ENCODE measurements around the gene FMNL1. TPM values are rescaled to one million over a fixed set of nuclear protein-coding genes. Genes with fewer than 3 reads are reported as not detected.

Gene FMNL1
- polyA plus RNA-seq, 1 donor = 10.0 TPM

DNA sequence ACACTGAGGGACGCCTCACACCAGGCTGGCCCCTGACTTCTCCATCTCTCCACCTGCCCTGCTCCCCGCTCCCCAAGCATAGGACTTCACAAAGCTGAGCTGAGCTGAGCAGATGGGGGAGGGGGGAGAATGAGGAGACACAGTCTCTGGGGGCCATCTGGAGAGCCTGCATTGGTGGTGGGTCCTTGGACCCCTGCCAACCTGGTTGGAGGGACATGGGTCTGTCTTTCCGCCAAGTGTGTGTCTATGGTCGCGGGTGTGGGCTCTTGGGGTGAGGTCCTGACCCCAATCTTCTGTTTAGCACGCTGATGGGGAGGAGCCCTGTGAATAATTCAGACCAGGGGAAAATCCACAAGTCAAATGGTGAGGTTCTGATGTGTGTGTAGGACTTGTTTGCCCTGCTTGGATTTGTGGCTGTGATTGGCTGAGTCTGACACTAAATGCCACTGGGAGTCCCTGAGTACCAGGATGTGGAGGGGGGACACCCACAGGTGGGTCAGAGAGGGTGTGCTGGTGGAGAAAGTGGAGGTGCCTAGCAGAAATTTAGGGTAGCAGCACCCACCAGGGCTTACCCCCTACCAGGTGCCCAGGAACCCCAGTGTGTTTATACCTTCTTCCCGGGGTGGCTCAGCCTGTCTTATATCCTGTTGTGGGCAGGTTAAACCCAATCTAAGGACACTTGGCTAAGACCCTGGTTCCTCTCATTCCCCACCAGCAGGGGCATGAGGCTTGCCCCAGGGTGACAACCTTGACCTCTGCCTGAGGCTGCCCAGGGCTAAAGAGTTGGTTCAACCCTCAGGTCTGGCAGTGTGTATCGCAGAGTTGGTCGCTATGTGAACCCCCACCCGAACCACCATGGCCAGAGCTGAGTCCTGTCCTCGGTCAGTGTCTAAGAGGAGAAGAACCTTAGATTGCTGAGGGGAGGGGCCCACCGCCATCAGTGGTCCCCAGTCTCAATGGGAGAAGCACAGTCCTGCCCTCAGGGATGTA is 2.1 kb downstream of the FMNL1 start:
- no peak for DNase-seq

DNA sequence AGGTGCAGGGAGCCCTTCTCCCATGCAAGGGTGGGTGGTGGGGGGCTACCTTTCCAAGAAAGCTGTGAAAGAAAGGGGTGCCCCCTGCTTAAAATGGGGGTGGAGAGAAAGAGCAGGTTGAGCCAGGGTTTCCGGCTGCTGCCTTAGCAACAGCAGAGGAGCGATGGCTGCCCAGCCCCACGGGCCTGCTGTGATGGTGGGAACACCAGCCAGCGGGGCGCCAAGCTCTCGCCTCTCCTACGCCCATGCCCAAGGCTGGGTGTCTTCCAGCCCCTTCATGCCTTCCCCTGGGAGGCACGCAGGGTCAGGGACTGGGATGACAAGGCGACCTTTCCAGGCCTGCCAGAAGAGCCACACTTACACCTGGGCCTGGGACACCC is 3.0 kb downstream of the FMNL1 start:
- no peak for DNase-seq

DNA sequence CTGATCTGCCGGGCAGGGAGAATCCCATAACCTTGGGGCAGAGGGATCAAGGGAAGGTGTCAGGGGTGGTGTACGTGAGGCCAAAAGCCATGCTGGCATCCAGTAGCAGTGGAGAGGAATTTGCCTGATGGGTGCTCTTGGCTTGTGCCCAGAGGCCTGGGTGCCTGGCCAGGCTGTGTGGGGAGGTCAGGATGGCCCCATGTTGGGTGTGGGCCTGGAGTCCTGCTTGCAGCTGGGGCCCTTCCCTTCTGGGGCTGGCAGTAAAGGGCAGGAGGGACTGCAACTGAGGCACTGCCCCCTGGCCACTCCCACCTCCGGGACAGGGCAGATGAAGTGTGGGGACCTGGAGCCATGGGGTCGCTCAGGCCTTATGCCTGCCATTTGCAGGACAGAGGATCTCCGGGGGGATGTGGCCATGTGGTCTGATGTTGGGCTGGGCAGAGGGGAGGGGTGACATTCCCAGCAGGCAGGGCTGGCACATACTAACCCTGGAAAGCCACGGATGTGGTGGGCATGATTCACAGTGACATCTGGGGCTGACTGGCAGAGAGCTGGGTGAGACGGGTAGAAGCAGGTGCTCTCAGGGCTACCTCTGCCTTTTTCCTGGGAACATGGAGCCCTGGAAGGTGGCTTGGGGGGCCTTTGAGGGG is 3.5 kb downstream of the FMNL1 start:
- no peak for DNase-seq

DNA sequence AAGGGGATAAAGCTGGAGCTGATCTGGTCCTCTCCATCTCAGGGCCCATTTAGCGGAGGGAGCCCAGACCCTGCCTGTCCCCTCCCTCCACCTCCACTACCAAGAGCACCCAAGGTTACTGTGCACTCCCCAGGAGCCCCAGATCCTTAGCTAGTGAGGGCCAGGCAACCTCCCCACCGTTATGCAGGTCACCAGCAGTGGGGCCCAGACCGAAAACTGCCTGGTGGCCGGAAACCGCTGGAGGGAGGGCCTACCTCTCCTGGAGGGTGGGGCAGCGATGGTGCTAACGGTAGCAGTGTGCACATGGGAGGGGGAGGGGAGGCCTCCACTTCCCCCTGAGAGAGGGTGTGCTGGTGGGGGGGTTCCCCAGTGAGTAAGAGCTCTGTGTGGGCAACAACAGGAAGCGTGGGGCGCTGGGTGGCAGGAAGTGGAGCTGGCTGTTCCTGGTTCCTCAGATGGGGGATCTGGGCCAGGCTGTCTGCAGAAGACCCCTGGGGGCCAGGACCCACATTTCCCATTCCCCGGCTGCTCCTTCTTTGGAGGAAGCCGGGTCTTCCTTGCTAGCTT is 4.4 kb downstream of the FMNL1 start:
- no peak for DNase-seq

DNA sequence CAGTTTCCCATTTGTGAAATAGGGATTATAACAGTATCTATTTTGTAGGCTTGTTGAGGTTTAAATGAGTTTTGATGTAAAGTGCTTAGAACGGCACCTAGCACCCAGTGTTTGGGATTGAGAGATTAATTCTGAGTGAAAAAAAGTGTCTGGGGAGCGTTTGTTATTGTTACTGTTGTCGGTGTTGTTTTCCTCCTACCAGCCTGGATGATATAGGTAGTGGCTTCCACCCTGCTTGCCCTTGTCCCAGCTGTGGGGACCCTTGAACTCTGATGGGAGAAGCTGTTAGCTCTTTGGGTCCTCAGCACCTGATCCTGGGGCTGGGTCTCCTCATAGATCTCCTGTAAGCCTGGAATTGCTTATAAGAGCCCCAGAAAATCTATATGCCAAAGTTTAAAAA is 4.9 kb downstream of the FMNL1 start:
- no peak for DNase-seq

DNA sequence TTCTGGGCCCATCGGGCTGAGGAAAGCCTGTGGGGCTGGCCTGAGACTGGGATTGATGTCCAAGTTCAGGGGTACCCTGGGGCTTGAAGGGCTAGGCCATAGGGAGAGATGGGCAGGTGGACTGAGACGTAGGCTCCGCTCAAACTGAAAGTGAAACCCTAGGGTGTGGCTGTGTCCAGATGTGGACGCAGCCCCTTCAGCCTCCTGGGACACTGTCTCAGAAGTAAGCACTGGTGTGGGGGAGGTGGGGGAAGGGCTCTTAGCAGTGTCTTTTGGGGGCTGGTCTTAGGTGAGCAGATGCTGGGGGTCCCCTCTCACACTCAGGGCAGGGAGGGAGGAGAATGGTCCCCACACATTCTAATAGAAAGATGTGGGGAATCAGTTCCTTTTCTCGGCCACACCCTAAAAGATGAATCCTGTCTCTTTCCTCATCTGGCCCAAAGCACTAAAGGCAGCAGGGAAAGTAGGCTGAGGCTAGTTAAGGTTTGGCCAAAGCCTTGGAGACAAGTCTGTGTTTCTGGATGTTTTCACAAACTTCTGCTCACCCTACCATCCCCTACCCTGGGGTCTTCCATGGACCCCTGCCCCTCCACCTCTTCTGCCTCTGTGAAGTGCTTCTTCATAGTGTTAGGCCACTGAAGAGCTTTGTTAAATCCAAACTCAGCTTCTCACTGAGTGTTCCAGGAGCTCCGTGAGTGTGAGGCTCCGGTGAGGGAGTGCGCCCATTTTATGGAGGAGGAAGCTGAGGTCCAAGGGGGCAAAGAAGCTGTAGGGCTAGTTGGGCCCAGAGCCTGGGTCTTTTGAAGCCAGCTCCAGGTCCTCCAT is 5.6 kb downstream of the FMNL1 start:
- no peak for DNase-seq

DNA sequence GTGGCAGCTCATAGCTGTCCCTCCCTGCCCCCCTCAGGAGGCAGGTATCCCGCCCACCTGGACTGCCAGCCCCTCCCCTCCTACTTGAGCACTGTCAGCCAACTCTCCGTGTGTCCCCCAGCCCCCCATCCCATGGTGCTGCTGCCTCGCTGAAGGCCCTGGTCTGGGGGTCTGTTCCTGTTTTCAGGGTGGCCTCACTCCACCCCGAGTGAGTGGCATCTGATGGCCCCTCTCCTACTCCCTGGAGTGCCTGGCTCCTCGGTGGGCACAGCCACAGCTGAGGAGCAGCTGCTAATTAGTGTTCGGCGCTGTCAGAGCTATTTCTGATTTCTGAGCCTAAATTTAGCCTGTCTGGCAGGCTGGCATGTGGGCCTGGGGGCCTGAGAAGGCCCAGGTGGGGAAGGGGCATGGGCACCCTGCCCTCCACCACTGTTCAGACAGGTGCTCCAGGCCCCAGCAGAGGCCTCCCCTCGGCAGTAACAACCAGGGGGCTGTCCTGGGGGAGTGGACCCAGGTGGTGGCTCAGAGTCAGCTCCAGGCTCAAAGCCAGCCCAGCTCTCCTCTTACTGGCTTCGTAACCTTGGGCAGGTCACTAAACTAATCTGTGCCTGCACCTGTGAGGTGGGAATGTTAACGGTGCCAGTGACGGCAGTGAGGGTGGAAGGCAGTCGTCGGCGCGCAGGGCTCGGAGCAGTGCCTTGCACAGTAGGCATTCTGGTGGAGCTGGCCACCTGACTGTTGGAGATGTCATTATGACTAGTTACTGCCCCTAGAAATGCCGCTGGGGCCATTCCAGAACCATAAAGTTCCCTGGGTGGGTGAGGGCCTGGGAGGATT is 6.5 kb downstream of the FMNL1 start:
- no peak for DNase-seq

DNA sequence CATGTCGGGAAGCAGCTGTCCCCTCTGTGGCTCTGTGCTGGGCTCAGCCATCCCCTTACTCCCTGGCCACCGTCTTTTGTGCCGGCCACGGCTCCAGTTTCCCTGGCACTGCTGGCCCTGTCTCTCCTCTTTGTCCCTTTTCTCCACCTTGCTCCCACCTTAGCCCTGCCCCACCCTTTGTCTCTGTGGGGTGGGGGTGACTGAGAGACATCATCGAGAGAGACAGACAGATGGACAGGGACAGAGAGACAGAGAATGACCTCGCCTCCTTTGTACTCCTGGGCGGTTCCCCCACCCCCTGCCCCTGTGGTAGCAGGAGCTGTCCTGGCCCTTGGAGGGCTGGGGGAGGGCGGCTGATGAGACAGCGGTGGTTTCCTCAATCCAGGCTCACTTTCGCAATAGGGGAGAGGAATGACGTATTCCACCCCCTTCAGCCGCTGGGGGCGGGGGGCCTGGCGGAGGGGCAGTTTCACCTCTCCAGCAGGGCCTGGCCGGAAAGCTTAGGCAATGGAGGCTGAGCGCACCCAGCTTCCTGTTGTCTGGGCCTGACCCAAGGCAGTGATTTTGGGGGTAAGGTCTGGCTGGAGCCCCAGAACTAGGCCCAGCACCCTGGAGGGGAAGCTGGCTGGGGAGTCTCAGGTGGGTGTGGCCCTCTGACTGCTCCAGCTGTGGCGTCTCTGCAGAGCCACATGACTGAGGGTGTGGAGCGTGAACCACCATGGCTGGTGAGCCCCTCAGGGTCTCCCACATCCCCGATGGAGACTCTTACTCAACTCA is 7.3 kb downstream of the FMNL1 start:
- peak; percentile 70 for DNase-seq

DNA sequence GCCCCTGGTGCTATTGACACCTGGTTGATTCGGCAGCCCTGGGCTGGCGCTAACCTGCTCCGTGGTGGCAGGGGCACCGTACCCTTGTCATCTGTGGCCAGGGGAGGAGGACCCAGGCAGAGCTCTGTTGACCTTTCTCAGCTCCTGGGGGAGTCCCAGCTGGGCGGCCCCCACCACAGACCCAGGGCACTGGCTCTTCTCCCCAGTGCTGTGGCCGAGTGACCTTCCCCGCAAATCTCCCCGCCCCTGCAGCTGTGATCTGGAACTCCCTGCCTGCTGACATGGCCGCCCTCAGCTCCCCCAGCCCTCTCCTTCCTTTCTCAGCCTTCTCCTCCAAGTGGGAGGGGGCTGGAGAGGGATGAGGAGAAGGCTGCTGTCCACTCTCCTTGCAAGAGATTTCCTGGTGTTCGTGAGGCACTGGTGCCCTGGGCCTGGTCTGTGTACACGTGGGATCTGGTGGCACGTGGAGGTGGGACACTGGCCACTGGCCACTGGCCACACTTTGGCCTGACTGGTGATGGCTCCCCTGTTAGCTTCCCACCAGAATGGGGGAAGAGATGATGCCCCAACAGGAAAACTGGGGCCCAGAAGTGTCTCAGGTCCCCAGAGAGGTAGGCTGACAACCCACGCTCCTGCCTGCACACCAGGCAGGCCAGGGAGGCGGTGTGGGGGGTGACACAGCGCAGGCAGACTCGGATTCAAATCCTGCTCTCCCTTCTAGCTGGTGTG is 8.2 kb downstream of the FMNL1 start:
- no peak for DNase-seq

DNA sequence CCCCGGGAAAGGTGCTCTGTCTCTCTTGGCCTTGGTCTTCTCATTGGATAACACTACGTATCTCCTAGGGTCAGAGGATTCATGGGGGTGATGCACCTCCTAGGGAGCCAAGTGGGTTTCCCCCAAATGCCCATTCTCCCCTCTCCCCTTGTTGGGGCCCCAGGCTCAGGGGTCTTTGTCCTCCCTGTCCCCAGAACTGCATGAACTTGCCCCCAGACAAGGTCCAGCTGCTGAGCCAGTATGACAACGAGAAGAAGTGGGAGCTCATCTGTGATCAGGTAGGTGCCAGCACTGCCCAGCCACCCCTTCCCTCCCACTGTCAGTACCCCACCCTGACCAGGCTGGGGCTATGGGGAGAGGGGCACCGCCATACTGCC is 8.7 kb downstream of the FMNL1 start:
- DNase-seq = no peak

DNA sequence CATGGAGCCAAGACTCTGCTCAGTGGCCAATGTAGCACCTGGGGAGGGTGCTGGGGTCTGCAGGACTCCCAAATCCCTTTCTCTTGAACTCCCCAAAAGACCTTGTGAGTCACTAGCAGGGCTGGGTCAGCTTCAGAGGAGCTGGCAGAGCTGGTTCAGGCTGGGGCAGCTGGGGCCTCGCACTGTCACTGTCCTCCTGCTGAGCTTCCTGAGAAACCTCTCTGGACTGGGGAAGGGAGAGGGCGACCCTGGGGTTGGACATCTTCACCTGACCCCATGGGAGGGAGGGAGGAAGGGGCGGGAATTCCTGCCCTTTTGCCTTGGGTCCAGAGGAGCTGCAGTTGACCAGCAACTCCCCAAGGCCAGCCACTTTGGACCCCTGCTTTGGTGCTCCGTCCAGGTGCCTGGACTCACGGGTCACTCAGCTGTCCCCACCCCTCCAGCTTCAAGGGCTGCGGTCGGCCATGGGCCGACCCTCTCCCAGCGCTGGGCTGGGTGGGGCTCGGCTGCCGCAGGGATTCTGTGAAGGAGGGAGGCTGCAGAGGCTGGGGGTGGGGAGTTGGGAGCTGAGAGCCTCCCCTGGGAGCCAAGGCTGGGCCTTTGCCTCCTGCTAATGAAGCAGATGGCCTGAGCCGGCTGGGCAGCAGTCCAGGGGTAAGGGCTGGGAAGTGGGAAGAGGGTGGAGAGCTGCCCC is 9.2 kb downstream of the FMNL1 start:
- no peak for DNase-seq

DNA sequence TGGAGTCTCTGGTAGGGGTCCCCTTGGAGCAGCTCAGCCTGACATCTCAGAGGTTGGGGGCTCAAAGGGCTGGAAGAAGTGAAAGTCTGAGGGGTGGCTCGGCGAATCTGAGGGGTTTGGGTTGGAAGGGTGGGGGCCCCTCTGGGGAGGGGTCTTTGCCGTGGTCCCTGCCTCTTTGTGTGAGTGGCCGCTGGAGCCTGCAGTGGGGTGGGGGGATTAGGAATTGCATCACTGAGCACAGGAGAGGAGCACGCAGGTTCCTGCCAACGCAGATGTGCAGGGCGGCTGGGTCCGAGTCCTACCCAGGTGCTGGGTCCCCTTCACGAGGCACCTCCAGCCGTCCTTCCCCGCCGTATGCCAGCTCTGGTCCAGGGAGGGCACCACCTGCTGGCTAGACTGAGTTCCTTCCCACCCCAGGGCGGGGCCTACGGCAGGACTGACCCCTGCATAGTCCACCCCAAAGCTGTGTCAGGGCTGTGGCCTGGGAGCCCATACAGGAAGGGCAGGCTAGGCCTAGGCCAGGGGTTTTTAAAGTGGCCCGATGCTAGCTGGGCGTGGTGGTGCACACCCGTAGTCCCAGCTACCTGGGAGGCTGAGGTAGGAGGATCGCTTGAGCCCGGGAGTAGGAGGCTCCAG is 9.9 kb downstream of the FMNL1 start:
- no peak for DNase-seq

DNA sequence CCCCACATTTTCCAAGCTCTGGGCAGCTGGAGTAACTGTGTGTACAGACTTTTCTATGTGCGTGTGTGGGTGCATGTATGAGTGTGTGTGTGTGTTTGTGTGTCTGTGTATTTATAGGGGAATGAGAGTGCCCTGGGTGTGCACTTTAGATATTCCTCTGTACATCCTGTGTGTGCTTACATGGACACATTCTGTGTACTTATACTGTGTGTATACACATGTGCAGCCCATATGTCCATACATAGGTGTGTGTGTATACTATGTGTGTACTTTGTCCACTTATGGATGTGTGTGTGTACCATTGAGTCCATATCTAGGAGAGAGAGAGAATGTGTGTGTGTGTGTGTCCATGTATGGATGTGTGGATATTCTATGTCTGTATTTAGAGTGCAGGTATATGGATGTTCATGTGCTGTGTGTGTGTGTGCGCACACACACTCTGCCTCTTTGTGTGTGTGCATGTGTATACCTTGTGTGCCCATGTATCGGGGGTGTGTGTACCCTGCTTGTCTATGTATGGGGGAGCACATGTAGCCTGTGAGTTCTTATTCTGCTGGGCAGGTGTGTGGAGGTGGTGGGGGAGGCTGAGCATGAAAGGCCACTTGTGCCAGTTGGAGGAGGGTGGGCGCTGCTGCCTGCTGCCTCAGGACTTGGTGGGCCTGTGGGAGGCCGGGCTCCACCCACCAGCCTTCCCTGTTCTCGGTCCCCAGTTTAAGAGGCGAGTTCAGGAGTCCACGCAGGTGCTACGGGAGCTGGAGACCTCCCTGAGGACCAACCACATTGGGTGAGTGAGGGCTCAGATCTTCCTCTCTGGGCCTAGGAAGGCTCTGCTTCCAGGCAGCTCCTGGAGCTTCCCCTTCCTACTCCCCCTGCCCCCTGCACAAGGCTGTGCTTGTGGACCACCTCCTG is 11.1 kb downstream of the FMNL1 start:
- no peak for DNase-seq

DNA sequence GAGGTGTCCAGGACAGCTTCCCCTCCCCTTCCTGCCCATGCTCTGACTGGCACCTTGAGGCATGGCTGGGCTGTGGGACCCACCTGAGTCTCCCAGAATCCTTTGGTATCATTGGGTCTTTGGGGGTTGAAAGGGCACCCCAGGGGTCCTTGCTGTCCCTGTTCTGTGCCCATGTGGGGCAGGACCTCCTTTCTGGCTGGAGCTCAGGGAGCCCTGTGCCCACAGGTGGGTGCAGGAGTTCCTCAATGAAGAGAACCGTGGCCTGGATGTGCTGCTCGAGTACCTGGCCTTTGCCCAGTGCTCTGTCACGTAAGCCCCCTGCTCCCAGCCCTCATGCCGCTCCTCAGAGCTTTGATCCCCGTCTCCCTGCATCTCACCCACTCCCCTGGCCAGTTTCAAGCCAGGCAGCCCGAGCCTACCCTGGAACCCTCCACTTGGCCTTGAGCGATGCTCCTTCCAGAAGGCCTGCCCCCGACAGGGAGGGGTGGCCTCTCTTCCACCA is 11.8 kb downstream of the FMNL1 start:
- no peak for DNase-seq

DNA sequence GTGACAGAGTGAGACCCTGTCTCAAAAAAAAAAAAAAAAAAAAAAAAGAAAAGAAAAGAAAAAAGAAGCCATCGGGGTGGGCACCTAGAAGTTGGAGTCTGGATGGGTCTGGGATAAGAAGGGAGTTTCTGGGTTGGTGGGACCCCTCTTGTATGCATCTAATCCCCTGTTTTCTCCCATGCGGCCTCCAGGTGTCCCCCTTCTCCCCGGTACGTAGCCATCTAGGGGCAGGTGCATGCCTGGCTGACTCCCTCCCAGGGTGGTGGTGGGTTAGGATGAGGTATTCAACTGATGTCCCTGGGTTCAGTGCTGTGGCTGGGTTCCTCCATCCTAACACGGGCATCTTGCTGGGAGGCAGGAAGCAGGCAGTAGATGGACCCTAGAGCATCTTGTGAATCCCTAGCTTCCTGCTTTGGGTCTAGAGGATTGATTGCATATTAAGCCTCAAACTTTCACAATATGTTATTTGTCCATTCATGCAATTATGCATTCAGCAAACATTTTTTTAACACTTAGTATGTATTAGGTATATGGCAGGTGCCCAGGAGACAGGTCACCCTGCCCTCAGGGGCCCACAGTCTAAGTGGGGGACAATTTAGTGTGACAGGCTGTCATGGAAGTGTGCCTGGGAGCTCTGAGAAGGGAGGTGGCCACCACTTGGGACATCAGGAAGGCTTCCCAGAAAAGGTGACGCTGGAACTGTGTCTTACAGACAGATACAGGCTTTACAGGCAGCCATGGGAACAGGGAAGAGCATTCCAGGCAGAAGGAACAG is 13.1 kb downstream of the FMNL1 start:
- DNase-seq = no peak

DNA sequence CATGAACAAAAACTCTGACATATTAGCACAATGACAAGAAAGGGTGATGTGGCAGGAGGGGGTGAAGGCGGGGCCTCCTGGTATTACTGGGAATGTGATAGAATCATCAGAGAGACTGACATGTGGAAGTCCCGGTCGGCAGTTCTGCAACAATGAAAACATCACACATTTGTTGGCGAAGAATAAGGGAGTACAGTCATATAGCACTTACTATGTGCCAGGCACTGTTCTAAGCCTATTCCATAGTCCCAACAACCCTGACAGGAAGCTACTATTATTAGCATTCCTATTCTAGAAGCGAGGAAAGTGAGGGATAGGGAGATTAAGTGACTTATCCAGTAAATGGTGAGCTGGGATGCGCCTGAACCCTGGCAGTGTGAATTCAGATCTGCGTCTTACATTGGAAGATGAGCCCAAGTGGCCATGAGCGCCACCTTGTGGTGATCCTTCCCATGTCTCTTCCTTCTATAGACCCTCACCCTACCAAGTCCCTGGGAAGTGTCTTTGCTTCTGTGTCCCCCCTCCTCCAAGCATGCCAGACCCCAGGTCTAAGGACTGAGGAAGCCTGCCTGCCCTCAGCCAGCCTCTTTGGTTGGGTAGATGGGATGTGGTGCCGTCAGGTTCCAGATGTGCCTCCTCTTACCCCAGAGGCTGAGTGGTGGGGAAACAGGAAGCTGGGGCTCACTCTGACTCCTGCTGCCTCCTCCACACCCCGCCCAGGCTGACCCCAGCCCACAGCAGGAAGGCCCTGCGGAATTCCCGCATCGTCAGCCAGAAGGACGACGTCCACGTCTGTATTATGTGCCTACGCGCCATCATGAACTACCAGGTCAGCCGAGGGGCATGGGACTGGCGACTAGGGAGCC is 14.0 kb downstream of the FMNL1 start:
- peak; percentile 65 for DNase-seq

Measured in hindlimb muscle (tissue), 1 donor.